Endothelial cell of umbilical vein (primary cell): Measurements from ENCODE around the gene WIZ.

Experiments
- EZH2 ChIP-seq: IDR thresholded peaks from 2 replicates; pipeline ENCODE4 v1.6.1; 2012; ENCODE audit warnings: borderline replicate concordance, low read depth, mild to moderate bottlenecking, moderate library complexity, low read length, inconsistent platforms; ENCODE audit not compliant: severe bottlenecking
- JUN ChIP-seq: IDR thresholded peaks from 2 replicates; pipeline ENCODE4 v1.6.1; 2011; ENCODE audit warnings: borderline replicate concordance, low read depth; ENCODE audit not compliant: insufficient read length, insufficient read depth
- MYC ChIP-seq: IDR thresholded peaks from one replicate; pipeline ENCODE4 v1.6.1; 2011; ENCODE audit warnings: mild to moderate bottlenecking, low read depth, low read length
- POLR2A ChIP-seq: IDR thresholded peaks from 2 replicates; pipeline ENCODE4 v1.6.1; 2012; ENCODE audit warnings: low read depth, mild to moderate bottlenecking, control low read depth, low read length
- POLR2AphosphoS5 ChIP-seq: IDR thresholded peaks from 2 replicates; pipeline ENCODE4 v1.6.1; 2012; ENCODE audit warnings: low read depth, mild to moderate bottlenecking, control low read depth, low read length, moderate library complexity; ENCODE audit not compliant: insufficient read depth
- TF ChIP-seq, protein P1 (sequence below), 2 donors: IDR thresholded peaks; 1 replicate in 1 of 2; 2 replicates in 1 of 2; pipeline ENCODE4 v1.5.1; 2011; ENCODE audit warnings: low read length in 2 of 2, mild to moderate bottlenecking in 2 of 2, moderate library complexity in 2 of 2, control low read depth in 1 of 2, inconsistent platforms in 1 of 2, low read depth in 1 of 2; ENCODE audit not compliant: insufficient read depth in 1 of 2; ENCODE audit errors: extremely low read depth in 1 of 2

DNA sequence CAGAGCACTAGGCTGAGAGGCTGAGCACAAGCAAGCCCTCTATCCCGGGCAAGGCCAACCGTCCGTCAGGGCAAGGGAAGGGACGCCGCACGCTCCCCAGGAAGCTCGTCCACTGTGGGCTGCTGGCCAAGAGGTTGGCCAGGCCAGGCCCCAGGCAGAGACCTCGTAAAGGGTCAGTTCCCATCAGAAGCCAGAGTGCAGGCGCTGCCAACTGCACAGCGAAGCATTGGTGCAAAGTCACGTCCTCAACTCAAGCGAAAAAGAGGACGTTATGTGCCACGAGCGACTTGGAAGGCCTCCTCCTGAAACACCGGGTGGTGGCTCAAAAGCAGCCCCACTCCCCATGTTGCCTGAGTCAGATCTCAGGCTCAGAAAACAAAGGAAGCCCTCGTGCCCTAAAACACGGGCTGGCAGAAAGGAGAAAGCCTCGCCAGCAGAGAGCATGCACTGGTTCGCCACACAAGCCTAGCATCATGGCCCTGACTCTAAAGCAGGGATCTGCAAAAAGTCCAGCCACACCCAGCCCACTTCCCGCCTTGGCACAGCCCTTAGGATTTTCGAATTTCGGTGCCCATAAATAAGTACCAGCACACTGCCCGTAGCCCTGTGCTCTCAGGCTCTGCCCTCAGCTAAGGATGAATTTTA lies 74.8 kb downstream of the WIZ start:
- TF ChIP-seq, protein P1, sequence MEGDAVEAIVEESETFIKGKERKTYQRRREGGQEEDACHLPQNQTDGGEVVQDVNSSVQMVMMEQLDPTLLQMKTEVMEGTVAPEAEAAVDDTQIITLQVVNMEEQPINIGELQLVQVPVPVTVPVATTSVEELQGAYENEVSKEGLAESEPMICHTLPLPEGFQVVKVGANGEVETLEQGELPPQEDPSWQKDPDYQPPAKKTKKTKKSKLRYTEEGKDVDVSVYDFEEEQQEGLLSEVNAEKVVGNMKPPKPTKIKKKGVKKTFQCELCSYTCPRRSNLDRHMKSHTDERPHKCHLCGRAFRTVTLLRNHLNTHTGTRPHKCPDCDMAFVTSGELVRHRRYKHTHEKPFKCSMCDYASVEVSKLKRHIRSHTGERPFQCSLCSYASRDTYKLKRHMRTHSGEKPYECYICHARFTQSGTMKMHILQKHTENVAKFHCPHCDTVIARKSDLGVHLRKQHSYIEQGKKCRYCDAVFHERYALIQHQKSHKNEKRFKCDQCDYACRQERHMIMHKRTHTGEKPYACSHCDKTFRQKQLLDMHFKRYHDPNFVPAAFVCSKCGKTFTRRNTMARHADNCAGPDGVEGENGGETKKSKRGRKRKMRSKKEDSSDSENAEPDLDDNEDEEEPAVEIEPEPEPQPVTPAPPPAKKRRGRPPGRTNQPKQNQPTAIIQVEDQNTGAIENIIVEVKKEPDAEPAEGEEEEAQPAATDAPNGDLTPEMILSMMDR (IDR thresholded peaks at IDR 0.05; ENCODE audit: extremely low read depth in 1 of 2, insufficient read depth in 1 of 2, low read depth in 1 of 2, low read length in 2 of 2): no peak
- TF ChIP-seq POLR2A: no peak
- no peak for TF ChIP-seq EZH2
- no peak for TF ChIP-seq POLR2AphosphoS5
- TF ChIP-seq JUN: no peak
- no peak for TF ChIP-seq MYC
